ENCODE measurements around the gene PGAM2.

Gene PGAM2

GRCh38 chr7:44065431-44066110 lies at the start of gene PGAM2:
TSS of gene PGAM2 (minus strand) at chr7:44065567. CDS start at chr7:44065529, 38 bp downstream.
- DNase-seq = no peak

DNA sequence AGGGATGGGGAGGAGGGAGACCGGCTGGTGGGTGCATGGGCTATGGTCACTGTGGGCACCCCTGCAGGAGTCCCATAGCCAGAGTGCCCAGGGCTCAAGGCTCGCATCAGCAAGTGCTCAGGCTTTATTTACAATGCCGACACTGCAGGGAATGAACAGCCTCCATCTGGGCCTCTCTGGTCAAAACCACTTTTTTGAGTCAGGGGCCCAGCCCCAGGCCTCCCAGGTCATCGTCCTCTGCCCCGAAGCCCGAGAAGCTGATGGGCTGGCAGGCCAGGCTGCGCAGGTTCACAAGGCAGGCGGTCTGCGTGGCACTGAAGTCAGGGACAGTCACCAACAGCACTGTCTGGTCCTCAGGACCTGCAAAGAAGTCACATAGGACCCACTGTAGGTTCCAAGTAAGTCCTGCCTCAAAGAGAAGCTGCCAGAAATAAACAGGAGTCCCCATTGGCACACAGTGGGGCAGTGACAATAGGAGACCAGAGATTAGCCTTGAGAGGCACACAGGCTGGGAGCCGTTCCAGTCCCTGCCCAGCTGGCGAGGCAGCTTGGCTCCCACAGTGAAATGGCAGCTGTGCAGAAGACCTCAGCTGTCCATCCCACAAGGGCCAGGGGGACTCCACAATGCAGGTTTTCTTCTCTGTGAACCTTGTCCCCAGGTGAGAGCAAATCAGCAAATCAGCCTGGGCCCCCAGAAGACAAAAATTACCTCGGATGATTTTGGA lies 49.4 kb upstream of the PGAM2 start:
- no peak for DNase-seq

DNA sequence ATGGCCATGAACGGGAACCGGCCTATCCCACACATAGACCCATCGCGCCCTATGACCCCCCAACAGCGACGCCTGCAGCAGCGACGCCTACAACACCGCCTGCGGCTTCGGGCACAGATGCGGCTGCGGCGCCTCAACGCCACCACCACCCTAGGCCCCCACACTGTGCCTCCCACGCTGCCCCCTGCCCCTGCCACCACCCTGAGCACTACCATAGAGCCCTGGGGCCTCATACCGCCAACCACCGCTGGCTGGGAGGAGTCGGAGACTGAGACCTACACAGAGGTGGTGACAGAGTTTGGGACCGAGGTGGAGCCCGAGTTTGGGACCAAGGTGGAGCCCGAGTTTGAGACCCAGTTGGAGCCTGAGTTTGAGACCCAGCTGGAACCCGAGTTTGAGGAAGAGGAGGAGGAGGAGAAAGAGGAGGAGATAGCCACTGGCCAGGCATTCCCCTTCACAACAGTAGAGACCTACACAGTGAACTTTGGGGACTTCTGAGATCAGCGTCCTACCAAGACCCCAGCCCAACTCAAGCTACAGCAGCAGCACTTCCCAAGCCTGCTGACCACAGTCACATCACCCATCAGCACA lies 48.5 kb upstream of the PGAM2 start:
- no peak for DNase-seq

- no peak for DNase-seq
These were observed 47.8 kb upstream of the PGAM2 start for GRCh38 chr7:44112997-44113763.

- no peak for DNase-seq
These were observed 47.0 kb upstream of the PGAM2 start for GRCh38 chr7:44112231-44112996.

GRCh38 chr7:44111761-44112160 lies 46.4 kb upstream of the PGAM2 start:
- DNase-seq = no peak

GRCh38 chr7:44110719-44111635 lies 45.6 kb upstream of the PGAM2 start:
- no peak for DNase-seq

- no peak for DNase-seq
These were observed 44.6 kb upstream of the PGAM2 start for GRCh38 chr7:44109991-44110390.

DNA sequence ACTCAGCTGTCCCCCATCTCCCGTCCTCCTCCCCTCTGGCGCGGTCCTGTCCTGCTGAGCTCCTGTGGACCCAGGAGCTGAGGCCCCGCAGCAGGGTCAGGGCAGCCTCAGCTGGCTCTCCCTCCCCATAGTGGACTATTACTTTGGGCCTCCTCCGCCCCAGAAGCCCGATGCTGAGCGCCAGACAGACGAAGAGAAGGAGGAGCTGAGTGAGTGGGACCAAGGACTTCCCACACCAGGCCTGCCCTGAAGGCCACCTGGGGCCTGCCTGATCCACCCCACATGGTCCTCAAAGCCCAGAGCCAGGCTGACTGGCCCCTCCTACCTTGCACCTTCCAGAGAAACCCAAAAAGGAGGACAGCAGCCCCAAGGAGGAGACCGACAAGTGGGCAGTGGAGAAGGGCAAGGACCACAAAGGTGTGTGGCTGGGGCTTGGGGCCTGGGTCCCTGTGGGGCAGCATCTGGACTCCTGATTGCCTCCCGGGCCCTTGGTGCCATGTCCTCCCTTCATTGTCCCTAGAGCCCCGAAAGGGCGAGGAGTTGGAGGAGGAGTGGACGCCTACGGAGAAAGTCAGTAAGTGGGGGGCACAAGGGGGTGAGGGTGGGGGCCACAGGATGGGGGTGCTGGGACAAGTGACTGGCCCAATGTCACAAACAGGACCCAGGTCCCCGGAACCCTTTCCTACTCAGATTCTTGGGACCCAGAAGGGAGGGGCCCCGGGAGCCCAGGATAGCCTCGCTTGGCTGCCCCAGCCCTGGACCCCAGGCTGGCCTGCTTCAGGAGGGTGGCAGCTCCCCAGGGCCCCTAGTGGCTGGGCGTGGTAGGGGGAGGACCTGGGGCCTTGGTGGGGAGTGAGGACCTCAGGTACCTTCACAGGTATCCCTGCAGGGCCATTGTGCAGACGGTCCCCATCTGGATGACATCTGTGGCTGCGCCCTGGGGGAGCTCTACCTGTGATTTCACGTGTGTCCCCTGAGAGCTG lies 43.7 kb upstream of the PGAM2 start:
- no peak for DNase-seq

GRCh38 chr7:44107961-44108767 lies 42.8 kb upstream of the PGAM2 start:
- DNase-seq = no peak

DNA sequence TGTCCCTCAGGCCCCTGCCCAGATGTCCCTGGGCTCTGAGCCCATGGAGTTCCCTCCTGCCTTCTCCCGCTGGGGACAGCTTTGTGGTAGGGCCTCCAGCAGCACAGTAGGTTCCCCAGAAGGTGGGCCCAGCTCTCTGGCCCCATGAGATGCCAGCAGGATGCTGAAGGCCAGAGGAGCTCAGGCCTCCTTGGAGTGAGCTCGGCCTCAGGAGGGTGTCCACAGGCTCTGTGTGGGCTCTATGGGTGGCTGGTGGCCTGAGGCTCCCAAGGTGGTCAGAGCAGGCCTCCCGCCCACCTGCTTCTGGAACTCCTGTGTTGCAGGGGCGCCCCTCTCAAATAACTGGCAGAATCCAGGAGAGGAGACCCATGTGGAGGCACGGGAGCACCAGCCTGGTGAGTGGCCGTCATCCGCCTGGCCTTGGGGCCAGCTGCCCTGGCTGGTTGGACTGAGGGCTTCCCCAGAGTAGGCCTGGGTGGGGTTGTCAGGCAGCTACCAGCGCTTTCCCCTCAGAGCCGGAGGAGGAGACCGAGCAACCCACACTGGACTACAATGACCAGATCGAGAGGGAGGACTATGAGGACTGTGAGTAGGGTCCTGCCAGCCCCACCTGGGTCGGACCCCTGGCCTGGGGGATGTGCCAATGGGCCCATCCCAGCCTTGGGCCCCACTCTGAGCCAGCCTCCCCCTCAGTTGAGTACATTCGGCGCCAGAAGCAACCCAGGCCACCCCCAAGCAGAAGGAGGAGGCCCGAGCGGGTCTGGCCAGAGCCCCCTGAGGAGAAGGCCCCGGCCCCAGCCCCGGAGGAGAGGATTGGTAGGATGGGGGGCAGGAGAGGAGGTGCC lies 42.0 kb upstream of the PGAM2 start:
- DNase-seq = no peak

- DNase-seq = no peak
These were observed 41.1 kb upstream of the PGAM2 start for GRCh38 chr7:44106311-44107065.

- no peak for DNase-seq
These were observed 40.5 kb upstream of the PGAM2 start for GRCh38 chr7:44105832-44106231.

DNA sequence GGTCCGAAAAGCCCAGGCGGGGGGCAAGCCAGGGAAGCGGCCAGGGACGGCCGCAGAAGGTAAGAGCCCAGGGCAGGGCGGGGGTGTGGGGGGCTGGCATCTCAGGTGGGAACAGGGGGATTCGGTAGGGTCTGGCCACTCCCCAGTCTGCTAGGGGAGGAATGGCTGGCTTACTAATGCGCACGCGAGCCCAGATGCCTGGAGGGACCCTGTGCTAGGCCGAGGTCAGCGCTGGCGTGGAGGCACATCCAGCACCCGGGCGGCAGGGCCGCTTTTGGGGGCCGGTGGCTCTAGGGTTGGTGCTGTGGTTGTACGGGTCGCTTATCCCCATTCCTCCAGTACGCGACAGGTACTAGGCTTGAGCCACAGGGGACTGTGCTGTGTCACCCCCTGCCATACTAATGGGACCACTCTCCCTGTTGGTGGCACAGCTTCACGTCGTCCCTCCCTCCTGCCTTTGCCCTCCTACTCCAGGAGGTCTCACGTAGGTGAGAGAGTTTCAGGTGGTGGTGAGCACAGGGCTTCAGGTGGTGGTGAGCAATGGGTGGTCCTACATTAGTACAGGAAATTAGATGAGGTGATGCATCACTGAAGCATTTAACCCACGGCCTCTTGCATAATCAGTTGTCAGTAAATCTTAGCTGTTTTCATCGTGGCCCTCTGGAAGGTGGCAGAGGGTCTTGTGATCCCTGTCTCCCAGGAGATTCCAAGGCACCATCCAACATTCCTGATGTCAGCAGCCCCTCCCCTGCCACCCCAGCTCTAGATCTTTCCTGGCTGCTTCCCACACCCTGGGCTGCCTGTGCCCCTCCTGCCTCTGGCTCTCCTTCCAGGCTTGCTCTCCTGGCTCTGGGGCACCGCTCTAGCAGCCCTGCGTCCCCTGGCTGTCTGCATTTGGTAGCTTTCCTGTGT lies 39.7 kb upstream of the PGAM2 start:
- no peak for DNase-seq

GRCh38 chr7:44103923-44104859 lies 38.8 kb upstream of the PGAM2 start, which contains the start of gene AEBP1:
TSS of gene AEBP1 (plus strand) at chr7:44104345. CDS start at chr7:44104666, 321 bp downstream.
- no peak for DNase-seq

Data from activated CD8-positive, alpha-beta memory T cell treated with anti-CD3 and anti-CD28 coated beads, Interleukin-2, amount 50 U/mL, for 48 hours (primary cell).